Choroid plexus epithelial cell (primary cell): ENCODE measurements around the gene CLDN22.

Source experiments
- DNase-seq: peaks from one replicate; pipeline ENCODE4 v3.0.0-alpha.2; 2010; ENCODE audit warnings: low read depth
- H3K4me3 ChIP-seq: 2 replicates; pipeline ENCODE4 v1.5.1; 2011; ENCODE audit warnings: low read depth, mild to moderate bottlenecking, control low read depth, low read length, moderate library complexity
- TF ChIP-seq, protein P1 (sequence below): conservative IDR thresholded peaks from 2 replicates; pipeline ENCODE4 v1.5.1; 2011; ENCODE audit warnings: low read depth, mild to moderate bottlenecking, control low read depth, inconsistent platforms, low read length, moderate library complexity

Gene CLDN22

DNA sequence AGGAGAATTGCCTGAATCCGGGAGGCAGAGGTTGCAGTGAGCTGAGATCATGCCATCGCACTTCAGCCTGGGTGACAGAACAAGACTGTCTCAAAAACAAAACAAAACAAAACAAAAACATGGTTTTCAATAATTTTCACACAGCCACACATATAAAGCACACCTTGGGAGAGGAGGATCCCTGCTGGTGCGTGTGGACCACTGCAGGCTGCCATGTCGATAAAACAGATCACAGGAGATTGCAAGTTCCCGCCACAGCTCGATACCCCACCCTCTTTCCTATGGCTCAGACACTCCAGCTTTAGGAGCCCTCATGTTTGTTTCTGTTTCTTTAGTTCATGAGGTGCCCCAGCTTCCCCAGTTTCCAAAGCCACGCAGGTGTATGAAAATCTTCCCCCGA is 33.5 kb upstream of the CLDN22 start:
- no peak overlapping the region for H3K4me3 ChIP-seq
- DNase-seq: no peak
- TF ChIP-seq, protein P1, sequence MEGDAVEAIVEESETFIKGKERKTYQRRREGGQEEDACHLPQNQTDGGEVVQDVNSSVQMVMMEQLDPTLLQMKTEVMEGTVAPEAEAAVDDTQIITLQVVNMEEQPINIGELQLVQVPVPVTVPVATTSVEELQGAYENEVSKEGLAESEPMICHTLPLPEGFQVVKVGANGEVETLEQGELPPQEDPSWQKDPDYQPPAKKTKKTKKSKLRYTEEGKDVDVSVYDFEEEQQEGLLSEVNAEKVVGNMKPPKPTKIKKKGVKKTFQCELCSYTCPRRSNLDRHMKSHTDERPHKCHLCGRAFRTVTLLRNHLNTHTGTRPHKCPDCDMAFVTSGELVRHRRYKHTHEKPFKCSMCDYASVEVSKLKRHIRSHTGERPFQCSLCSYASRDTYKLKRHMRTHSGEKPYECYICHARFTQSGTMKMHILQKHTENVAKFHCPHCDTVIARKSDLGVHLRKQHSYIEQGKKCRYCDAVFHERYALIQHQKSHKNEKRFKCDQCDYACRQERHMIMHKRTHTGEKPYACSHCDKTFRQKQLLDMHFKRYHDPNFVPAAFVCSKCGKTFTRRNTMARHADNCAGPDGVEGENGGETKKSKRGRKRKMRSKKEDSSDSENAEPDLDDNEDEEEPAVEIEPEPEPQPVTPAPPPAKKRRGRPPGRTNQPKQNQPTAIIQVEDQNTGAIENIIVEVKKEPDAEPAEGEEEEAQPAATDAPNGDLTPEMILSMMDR: peak; percentile 11

DNA sequence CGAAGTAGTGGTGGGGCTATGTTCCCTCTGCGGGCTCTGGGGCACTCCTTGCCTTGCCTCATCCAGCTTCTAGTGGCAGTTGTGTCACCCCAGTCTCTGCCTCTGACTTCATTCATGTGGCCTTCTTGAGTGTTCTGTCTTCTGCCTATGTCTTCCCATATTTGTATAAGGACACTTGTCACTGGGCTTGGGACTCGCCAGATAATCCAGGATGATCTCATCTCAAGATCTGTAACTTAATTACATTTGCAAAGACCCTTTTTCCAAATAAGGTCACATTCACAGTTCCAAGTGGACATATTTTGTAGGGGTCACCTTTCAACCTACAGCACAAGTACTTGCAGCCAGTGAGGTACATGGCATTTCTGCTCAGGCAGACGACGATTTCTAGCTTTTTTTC is 32.5 kb upstream of the CLDN22 start:
- no peak overlapping the region for H3K4me3 ChIP-seq
- no peak for DNase-seq
- TF ChIP-seq, protein P1: no peak

DNA sequence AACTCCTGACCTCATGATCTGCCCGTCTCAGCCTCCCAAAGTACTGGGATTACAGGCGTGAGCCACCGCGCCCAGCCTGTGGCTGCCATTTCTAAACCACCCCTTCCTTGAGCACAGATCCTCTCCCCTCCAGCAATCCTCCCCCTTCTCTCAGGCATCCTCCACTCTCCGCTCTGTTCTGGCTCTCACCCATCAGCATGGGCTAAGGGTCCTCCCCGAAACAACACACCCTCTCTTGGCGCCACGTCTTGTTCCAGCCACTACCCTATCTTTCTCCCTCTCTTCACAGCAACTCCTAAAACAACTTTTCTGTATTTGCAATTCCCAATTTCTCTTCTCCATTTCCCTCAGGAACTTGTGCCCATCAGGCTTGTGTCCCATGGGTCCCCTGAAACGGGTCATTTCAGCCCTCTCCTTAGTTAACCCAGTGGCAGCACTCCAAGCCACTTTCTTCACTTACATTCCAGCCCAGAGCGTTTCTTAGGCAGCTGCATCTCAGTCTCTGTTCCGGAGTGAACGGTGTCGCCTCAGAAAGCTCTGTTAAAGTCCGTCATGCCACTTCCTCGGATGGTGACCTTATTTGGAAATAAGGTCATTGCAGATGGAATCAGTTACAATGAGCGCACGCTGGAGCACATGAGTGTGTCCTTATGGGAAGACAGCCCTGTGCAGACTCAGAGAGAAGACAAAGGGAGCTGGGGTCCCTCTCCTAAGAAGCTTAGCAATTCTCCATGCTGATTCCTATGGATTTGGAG is 30.4 kb upstream of the CLDN22 start:
- TF ChIP-seq, protein P1: no peak
- no peak overlapping the region for H3K4me3 ChIP-seq

DNA sequence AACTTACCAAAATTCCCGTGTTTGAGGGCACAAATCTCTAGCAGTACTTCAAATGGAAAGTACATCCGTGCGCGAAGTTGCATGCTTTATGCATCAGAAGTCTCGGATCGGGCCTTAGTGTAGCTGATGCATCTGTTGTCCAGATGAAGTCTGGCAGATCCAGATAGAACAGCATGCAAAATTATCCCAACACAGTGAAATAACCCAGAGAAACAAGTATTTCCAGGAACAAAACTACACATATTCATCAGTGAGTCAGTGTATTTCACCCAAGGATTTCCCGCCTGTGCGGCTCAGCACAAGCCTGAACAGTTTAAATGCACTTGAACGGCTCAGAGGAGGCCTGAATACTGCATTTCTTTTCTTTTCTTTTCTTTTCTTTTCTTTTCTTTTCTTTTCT is 29.6 kb upstream of the CLDN22 start:
- TF ChIP-seq, protein P1: no peak
- H3K4me3 ChIP-seq: no peak overlapping the region
- peak; percentile 31 for DNase-seq

More for the DNA sequence above, 30.4 kb upstream of the CLDN22 start:
- DNase-seq: no peak

DNA sequence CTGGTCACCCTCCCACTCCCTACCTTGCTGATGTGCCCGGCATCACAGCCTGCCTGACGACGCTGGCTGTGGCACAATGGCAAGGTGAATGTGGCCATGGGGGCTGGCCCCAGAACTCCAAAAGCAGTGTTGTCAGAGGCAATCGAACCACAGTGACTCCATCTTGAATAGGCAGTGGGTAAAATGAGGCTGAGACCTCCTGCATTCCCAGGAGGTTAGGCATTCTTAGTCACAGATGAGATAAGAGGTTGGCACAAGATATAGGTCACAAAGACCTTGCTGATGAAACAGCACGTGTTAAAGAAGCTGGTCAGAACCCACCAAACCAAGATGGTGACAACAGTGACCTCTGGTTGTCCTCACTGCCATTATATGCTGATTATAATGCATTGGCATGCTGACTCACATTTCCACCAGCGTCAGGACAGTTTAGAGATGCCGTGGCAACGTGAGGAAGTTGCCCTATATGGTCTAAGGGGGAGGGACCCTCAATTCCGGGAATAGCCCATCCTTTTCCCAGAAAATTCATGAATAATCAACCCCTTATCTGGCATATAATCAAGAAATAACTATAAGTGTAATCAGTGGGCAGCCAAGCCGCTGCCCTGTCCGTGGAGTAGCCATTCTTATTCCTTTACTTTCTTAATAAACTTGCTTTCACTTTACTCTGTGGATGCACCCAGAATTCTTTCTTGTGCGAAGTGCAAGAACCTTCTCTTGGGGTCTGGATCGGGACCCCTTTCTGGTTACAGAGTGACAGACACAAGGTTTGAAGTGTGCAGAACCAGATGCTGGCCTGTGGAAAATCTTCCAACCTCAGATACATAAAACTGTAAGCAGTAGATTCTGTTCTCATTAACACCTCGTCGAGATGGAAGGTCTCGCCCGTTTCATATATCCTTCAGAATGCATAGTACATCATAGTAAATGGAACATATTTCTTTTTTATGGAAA is 28.9 kb upstream of the CLDN22 start:
- TF ChIP-seq, protein P1: no peak
- peak; percentile 81 for DNase-seq

DNA sequence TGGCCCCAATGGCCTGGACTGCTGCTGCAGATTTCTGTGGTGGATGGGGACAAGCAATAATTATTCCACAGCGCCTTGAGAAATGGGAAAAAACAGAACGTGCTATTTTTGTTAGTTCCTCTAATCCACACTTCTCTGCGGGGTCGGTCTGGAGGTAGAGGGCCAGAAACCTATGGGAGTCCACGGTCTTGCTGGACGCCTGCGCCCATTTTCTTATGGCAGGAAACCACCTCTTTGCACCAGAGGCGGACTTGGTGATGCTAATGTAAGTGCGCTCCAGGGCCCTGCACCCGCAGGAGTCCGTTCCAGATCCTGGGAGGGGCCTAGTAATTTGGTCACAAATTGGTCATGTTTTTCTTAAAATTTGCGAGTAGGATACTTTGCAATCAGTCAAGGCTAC is 28.1 kb upstream of the CLDN22 start:
- DNase-seq: no peak
- TF ChIP-seq, protein P1: no peak
- H3K4me3 ChIP-seq: no peak overlapping the region

More for the DNA sequence above, 28.9 kb upstream of the CLDN22 start:
- H3K4me3 ChIP-seq: no peak overlapping the region
